H1 (cell line): Measurements from ENCODE around the gene MBD3L2. TPM values are rescaled to one million over a fixed set of nuclear protein-coding genes. Genes with fewer than 3 reads are reported as not detected.
"Not testable (repeated sequence)": the region's sequence is repeated elsewhere in the genome, so short reads cannot be mapped to it uniquely, and the experiment has no call there.

ENCODE experiments used
- CTCF ChIA-PET: fragments of 300-600 bp; sonication (Branson Sonifier 250); formaldehyde crosslinking; loops from one replicate; lab custom pipeline; 2021; ENCODE audit not compliant: partially characterized antibody; lab: Charles Lee
- POLR2A ChIA-PET: fragments of 300-600 bp; sonication (Branson Sonifier 250); formaldehyde crosslinking; loops from one replicate; lab custom pipeline; 2021; ENCODE audit warnings: inconsistent platforms; ENCODE audit not compliant: partially characterized antibody; lab: Charles Lee
- DNase-seq, 2 experiments: peaks; one replicate each; pipeline versions ENCODE4 v3.0.0 to v3.0.0-alpha.2; 2010 to 2022; ENCODE audit warnings: low spot score in 2 of 2, low read depth in 1 of 2, mixed read lengths in 1 of 2
- FAIRE-seq: peaks from 2 replicates; lab custom pipeline; 2011; peaks lifted over from hg19 to GRCh38; lab: Jason Lieb, UNC
- H2AFZ ChIP-seq: 2 replicates; pipeline ENCODE4 v1.8.1; 2012; ENCODE audit warnings: low read length, inconsistent platforms
- H2AK5ac ChIP-seq: 2 replicates; pipeline ENCODE4 v1.6.1; 2013; ENCODE audit warnings: low read depth, low read length
- H2BK120ac ChIP-seq: replicated peaks from 2 replicates; pipeline ENCODE3; 2013; ENCODE audit warnings: low read depth, low read length, inconsistent platforms
- H2BK12ac ChIP-seq: 2 replicates; pipeline ENCODE4 v1.6.1; 2013; ENCODE audit warnings: low read depth, low read length
- H2BK15ac ChIP-seq: 2 replicates; pipeline ENCODE4 v1.6.1; 2013; ENCODE audit warnings: low read length
- H2BK20ac ChIP-seq: 2 replicates; pipeline ENCODE4 v1.6.1; 2013; ENCODE audit warnings: low read length
- H2BK5ac ChIP-seq: 2 replicates; pipeline ENCODE4 v1.6.1; 2013; ENCODE audit warnings: low read depth, low read length
- H3K14ac ChIP-seq: 2 replicates; pipeline ENCODE4 v1.6.1; 2013; ENCODE audit warnings: inconsistent platforms; ENCODE audit not compliant: insufficient read length
- H3K18ac ChIP-seq: 2 replicates; pipeline ENCODE4 v1.6.1; 2013; ENCODE audit warnings: low read length; ENCODE audit errors: extremely low read depth
- H3K23ac ChIP-seq: 2 replicates; pipeline ENCODE4 v1.6.1; 2013; ENCODE audit warnings: inconsistent platforms; ENCODE audit not compliant: insufficient read length
- H3K23me2 ChIP-seq: 2 replicates; pipeline ENCODE4 v1.6.1; 2013; ENCODE audit warnings: low read depth, low read length
- H3K27ac ChIP-seq: 2 replicates; pipeline ENCODE4 v1.6.1; 2011; ENCODE audit warnings: low read depth, low read length, inconsistent platforms
- H3K27me3 ChIP-seq, 4 experiments: replicated peaks in 1 of 4; 1 replicate in 1 of 4; 2 replicates in 3 of 4; pipeline versions ENCODE4 v1.6.1 to v1.8.1; 2011 to 2013; ENCODE audit warnings: low read length in 3 of 4, mild to moderate bottlenecking in 3 of 4, inconsistent platforms in 2 of 4, mixed read lengths in 2 of 4, moderate library complexity in 1 of 4; ENCODE audit not compliant: control insufficient read depth in 3 of 4, insufficient read depth in 3 of 4; ENCODE audit errors: extremely low read depth in 1 of 4
- H3K36me3 ChIP-seq, 4 experiments: 2 replicates each; pipeline versions ENCODE4 v1.6.1 to v1.8.1; 2011 to 2013; ENCODE audit warnings: mild to moderate bottlenecking in 4 of 4, low read length in 3 of 4, moderate library complexity in 2 of 4, control low read depth in 1 of 4, inconsistent platforms in 1 of 4; ENCODE audit not compliant: insufficient read depth in 4 of 4, control insufficient read depth in 2 of 4
- H3K4ac ChIP-seq: replicated peaks from 2 replicates; pipeline ENCODE3; 2013; ENCODE audit warnings: low read length, low read depth, mixed read lengths, inconsistent platforms; ENCODE audit not compliant: insufficient read length
- H3K4me1 ChIP-seq, 4 experiments: replicated peaks in 1 of 4; 1 replicate in 1 of 4; 2 replicates in 3 of 4; pipeline versions ENCODE4 v1.6.1 to v1.8.1; 2011 to 2013; ENCODE audit warnings: low read length in 3 of 4, inconsistent platforms in 2 of 4, mixed read lengths in 1 of 4; ENCODE audit not compliant: insufficient read depth in 4 of 4, control insufficient read depth in 3 of 4
- H3K4me2 ChIP-seq, 2 experiments: 2 replicates each; pipeline versions ENCODE4 v1.6.1 to v1.8.1; 2011 to 2013; ENCODE audit warnings: low read depth in 2 of 2, low read length in 2 of 2, control low read depth in 1 of 2, inconsistent platforms in 1 of 2, mild to moderate bottlenecking in 1 of 2; ENCODE audit not compliant: insufficient read depth in 1 of 2
- H3K4me3 ChIP-seq, 4 experiments: fragments of 200-600, 300-600 bp in 1 of 4; sonication (generic), shearing (Covaris generic), sonication (Bioruptor Twin) in 1 of 4; 2 replicates each; pipeline versions ENCODE4 v1.5.1 to v1.8.1; 2011 to 2016; ENCODE audit warnings: low read length in 4 of 4, low read depth in 3 of 4, control low read depth in 2 of 4, inconsistent platforms in 2 of 4, mild to moderate bottlenecking in 2 of 4, mixed read lengths in 1 of 4, moderate library complexity in 1 of 4; ENCODE audit not compliant: insufficient read depth in 2 of 4; ENCODE audit errors: extremely low read depth in 1 of 4
- H3K56ac ChIP-seq: replicated peaks from 2 replicates; pipeline ENCODE3; 2013; ENCODE audit warnings: low read depth, mild to moderate bottlenecking, mixed read lengths, low read length, inconsistent platforms; ENCODE audit not compliant: insufficient read length
- H3K79me1 ChIP-seq: 2 replicates; pipeline ENCODE4 v1.6.1; 2013; ENCODE audit warnings: low read depth, low read length, control low read depth
- H3K79me2 ChIP-seq, 2 experiments: 2 replicates each; pipeline versions ENCODE4 v1.6.1 to v1.8.1; 2012 to 2013; ENCODE audit warnings: low read length in 2 of 2, mild to moderate bottlenecking in 2 of 2, inconsistent platforms in 1 of 2; ENCODE audit not compliant: insufficient read depth in 2 of 2, control insufficient read depth in 1 of 2
- H3K9ac ChIP-seq, 4 experiments: replicated peaks in 1 of 4; 1 replicate in 1 of 4; 2 replicates in 3 of 4; pipeline versions ENCODE4 v1.6.1 to v1.8.1; 2011 to 2013; ENCODE audit warnings: low read depth in 3 of 4, low read length in 3 of 4, control low read depth in 2 of 4, mild to moderate bottlenecking in 2 of 4, moderate library complexity in 2 of 4, inconsistent platforms in 1 of 4; ENCODE audit errors: extremely low read depth in 1 of 4
- H3K9me3 ChIP-seq, 2 experiments: 2 replicates each; pipeline versions ENCODE4 v1.6.1 to v1.8.1; 2012 to 2013; ENCODE audit warnings: mild to moderate bottlenecking in 2 of 2, moderate library complexity in 2 of 2, control low read depth in 1 of 2, inconsistent platforms in 1 of 2, low read depth in 1 of 2, low read length in 1 of 2, mixed read lengths in 1 of 2; ENCODE audit not compliant: insufficient read depth in 2 of 2
- H4K20me1 ChIP-seq, 2 experiments: replicated peaks in 1 of 2; 2 replicates each; pipeline versions ENCODE3 to v1.8.1; 2011 to 2013; ENCODE audit warnings: inconsistent platforms in 2 of 2, low read length in 2 of 2, mild to moderate bottlenecking in 1 of 2; ENCODE audit not compliant: insufficient read depth in 2 of 2, control insufficient read depth in 1 of 2
- H4K5ac ChIP-seq: 2 replicates; pipeline ENCODE4 v1.6.1; 2013; ENCODE audit warnings: low read length, low read depth, mixed read lengths, inconsistent platforms; ENCODE audit not compliant: insufficient read length
- H4K8ac ChIP-seq: 2 replicates; pipeline ENCODE4 v1.8.0; 2013; ENCODE audit warnings: mild to moderate bottlenecking, moderate library complexity, low read length, inconsistent platforms; ENCODE audit not compliant: insufficient read depth; ENCODE audit errors: extremely low read depth
- H4K91ac ChIP-seq: replicated peaks from 2 replicates; pipeline ENCODE3; 2013; ENCODE audit warnings: low read length, mixed read lengths, inconsistent platforms; ENCODE audit not compliant: insufficient read length
- WGBS, 2 experiments: shearing (Covaris generic) in 1 of 2; methylation state at CpG; one replicate each; pipeline versions ENCODE4 v1.1.6 to v1.1.7; 2013 to 2015; ENCODE audit warnings: low lambda C conversion rate in 2 of 2, mixed read lengths in 2 of 2, inconsistent platforms in 1 of 2, low coverage in 1 of 2, missing lambda C conversion rate in 1 of 2; ENCODE audit not compliant: insufficient replicate concordance in 2 of 2, insufficient coverage in 1 of 2, insufficient read length in 1 of 2; ENCODE audit errors: extremely low coverage in 1 of 2, missing lambda C conversion rate in 1 of 2; 5-methylcytosine and 5-hydroxymethylcytosine counted together
- polyA plus RNA-seq, 7 experiments: library from polyadenylated mRNA; depleted of rRNA in 3 of 7; stranded (reverse) in 5 of 7; unstranded in 2 of 7; fragments of >200 nt in 5 of 7; fragments of 200-250 nt in 2 of 7; gene quantifications; 1 replicate in 5 of 7; 2 replicates in 1 of 7; 4 replicates in 1 of 7; pipeline versions ENCODE4 v1.2.1 to v1.2.3, GENCODE V29; 2011 to 2013; ENCODE audit warnings: missing spikeins in 2 of 7, mixed read lengths in 2 of 7
- total RNA-seq: library from RNA; stranded (reverse); fragmentation: NEBNext Ultra II Directional; extraction: Animal tissue kit (Norgen Biotek cat#: 25700); gene quantifications from 2 replicates; pipeline ENCODE4 v1.2.1, GENCODE V29; 2021

The MBD3L2 gene
- total and polyA plus RNA-seq, 2 of the 8 experiments (the other 6 are each of a cell fraction or from before 2014, with no cell fraction given) = not detected

DNA sequence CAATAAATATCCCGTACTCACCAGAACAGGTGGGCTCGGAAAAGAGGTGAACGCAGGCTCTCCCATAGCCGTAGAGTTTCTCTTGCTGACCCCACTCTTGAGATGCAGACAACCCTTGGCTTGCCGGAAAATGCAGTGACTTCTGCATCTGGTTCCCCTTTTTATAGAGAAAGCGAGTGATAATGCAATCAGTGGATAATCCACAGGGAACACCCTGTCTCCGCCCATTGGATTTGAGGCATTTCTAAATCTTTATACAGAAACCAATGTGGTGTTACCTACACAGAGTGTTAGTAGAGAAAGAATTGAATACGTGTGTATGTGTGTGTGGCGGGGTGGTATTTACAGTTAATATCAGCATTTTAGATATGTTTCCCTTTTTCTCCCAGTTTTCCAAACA lies 9.0 kb upstream of the MBD3L2 start, which contains the start of gene MBD3L4:
TSS of gene MBD3L4 (minus strand) at position 101 of the 400 bp plus-strand sequence. CDS start at position 66, 35 bp downstream.
- POLR2A ChIA-PET, H2BK20ac ChIP-seq, FAIRE-seq, H3K4me1 ChIP-seq, H2BK120ac ChIP-seq, H3K27me3 ChIP-seq, H3K23me2 ChIP-seq, H3K23ac ChIP-seq, H2AK5ac ChIP-seq, H3K4me2 ChIP-seq, H4K20me1 ChIP-seq, H3K4ac ChIP-seq, H3K27ac ChIP-seq, H4K5ac ChIP-seq, H3K9me3 ChIP-seq, H3K79me2 ChIP-seq, DNase-seq, CTCF ChIA-PET, H3K14ac ChIP-seq, H2BK15ac ChIP-seq, H2BK5ac ChIP-seq, H3K79me1 ChIP-seq, H4K91ac ChIP-seq, H3K9ac ChIP-seq, H3K36me3 ChIP-seq, H4K8ac ChIP-seq, H2BK12ac ChIP-seq, H2AFZ ChIP-seq, H3K4me3 ChIP-seq, H3K56ac ChIP-seq, H3K18ac ChIP-seq: not testable (repeated sequence)
- no CpG with 5 or more reads among the region's 9 CpGs for WGBS, 2 experiments

DNA sequence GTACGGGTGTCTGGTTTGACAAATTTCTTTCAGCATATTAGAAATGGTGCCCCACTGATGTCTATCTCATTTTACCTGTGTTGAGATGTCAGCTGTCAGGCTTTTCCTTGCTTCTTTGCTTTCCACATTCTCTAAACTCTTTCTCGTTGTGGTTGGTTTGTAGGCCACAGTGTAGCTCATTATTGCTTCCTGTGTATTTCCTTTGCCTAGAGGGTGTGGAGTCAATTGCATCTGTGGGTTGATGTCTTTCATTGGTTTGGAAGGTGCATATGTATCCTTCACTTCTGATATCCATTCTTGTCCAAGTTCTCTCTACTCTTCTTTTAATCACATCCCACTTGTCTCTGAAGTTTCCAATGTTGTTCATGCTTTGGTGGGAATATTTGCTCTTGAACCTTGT lies 7.6 kb upstream of the MBD3L2 start:
- FAIRE-seq, H3K36me3 ChIP-seq: not testable (repeated sequence)

More for the DNA sequence above, 7.6 kb upstream of the MBD3L2 start:
- DNase-seq, CTCF ChIA-PET, H2BK15ac ChIP-seq, H3K27me3 ChIP-seq, H2BK5ac ChIP-seq, H3K4ac ChIP-seq, H3K27ac ChIP-seq, H4K5ac ChIP-seq, H2BK20ac ChIP-seq, H3K56ac ChIP-seq, H2BK120ac ChIP-seq, H3K23me2 ChIP-seq, H4K20me1 ChIP-seq, H3K79me2 ChIP-seq, H2AK5ac ChIP-seq, H3K9ac ChIP-seq, H4K8ac ChIP-seq, H2BK12ac ChIP-seq, H3K18ac ChIP-seq, H2AFZ ChIP-seq, H3K4me2 ChIP-seq, H3K4me1 ChIP-seq, H3K4me3 ChIP-seq, H3K23ac ChIP-seq, H4K91ac ChIP-seq, POLR2A ChIA-PET, H3K9me3 ChIP-seq, H3K14ac ChIP-seq, H3K79me1 ChIP-seq: not testable (repeated sequence)
- WGBS, 2 experiments = no CpG with 5 or more reads among the region's 2 CpGs
